Keratinocyte (primary cell): ENCODE results near the gene RALGPS1.

Source experiments
- CTCF ChIP-seq, 3 experiments: IDR thresholded peaks in 1 of 3; conservative IDR thresholded peaks in 1 of 3; optimal IDR thresholded peaks in 1 of 3; 2 replicates in 2 of 3; 3 replicates in 1 of 3; pipeline versions ENCODE3 to v1.5.1; 2011; ENCODE audit warnings: low read length in 3 of 3, mild to moderate bottlenecking in 3 of 3, moderate library complexity in 2 of 3, control low read depth in 1 of 3, inconsistent platforms in 1 of 3; ENCODE audit not compliant: insufficient read depth in 2 of 3; ENCODE audit errors: extremely low read depth in 1 of 3
- EZH2 ChIP-seq: IDR thresholded peaks from one replicate; pipeline ENCODE4 v1.6.1; 2012; ENCODE audit warnings: inconsistent platforms, mild to moderate bottlenecking, low read length, moderate library complexity

- TF ChIP-seq CTCF (optimal IDR thresholded peaks at IDR 0.05 in 1 of 3, IDR thresholded peaks at IDR 0.05 in 1 of 3, conservative IDR thresholded peaks at IDR 0.05 in 1 of 3; ENCODE audit: extremely low read depth in 1 of 3, insufficient read depth in 2 of 3, low read length in 3 of 3) = no peak
- no peak for TF ChIP-seq EZH2
Observed at GRCh38 chr9:127182901-127183746, 268.5 kb downstream of the RALGPS1 start.
